ENCODE results near the gene RPL32. TPM values are rescaled to one million over a fixed set of nuclear protein-coding genes. Genes with fewer than 3 reads are reported as not detected.

The RPL32 gene
- polyA plus RNA-seq, 4 donors, result 2,104 to 2,243 (median 2,171) TPM

Other genes with a start within 250 kb of the RPL32 start
- 100 to 1,000 TPM; 103 to 116 (median 109) TPM for gene RAF1, start 177.4 kb downstream of the RPL32 start, polyA plus RNA-seq (ENCODE audit: insufficient read length in 4 of 4)
- gene TMEM40, start 82.3 kb downstream of the RPL32 start, polyA plus RNA-seq (ENCODE audit: insufficient read length in 4 of 4), result 1 to 10 TPM; 1.1 to 2.8 (median 1.4) TPM
- 1 to 10 TPM; 7.5 to 9.6 (median 9.1) TPM for gene CAND2, start 44.9 kb downstream of the RPL32 start, polyA plus RNA-seq (ENCODE audit: insufficient read length in 4 of 4)
- 10 to 100 TPM; 29.4 to 35.5 (median 33.1) TPM for gene IQSEC1, start 231.9 kb upstream of the RPL32 start, polyA plus RNA-seq (ENCODE audit: insufficient read length in 4 of 4)